ENCODE results near the gene IFNL4. TPM values are rescaled to one million over a fixed set of nuclear protein-coding genes. Genes with fewer than 3 reads are reported as not detected.

Gene IFNL4
- total and polyA plus RNA-seq, 2 donors (not counting 3 experiments of a cell fraction or from before 2014, with no cell fraction given) = not detected

GRCh38 chr19:39247701-39248664 lies 673 bp downstream of the IFNL4 start:
- Histone ChIP-seq H3K27me3 (ENCODE audit: control insufficient read depth in 2 of 2, insufficient read depth in 2 of 2, low read length in 2 of 2) (peaks cover 30 to 38% of the 10 kb centered on the region in 2 experiments), H3K79me2 (ENCODE audit: control insufficient read depth, insufficient read depth, low read length) (no peaks in the 10 kb centered on the region), H3K27ac (ENCODE audit: insufficient read depth, low read depth, low read length) (no peak overlapping the region), H3K4me1 (ENCODE audit: control insufficient read depth, extremely low read depth, insufficient read depth, low read length) (no peaks in the 10 kb centered on the region), H3K4me2 (ENCODE audit: insufficient read depth, low read length) (no peak overlapping the region), H3K4me3 (replicated peaks in 1 of 3; ENCODE audit: insufficient read depth in 1 of 3, low read depth in 1 of 3, low read length in 3 of 3) (no peak overlapping the region), H2AFZ (ENCODE audit: low read depth, low read length) (peak overlapping the region; percentile 62), H4K20me1 (replicated peaks; ENCODE audit: control insufficient read depth, extremely low read depth, insufficient read depth, low read length) (no peaks in the 10 kb centered on the region), H3K9ac (replicated peaks; ENCODE audit: extremely low read depth, insufficient read depth, low read length) (no peak overlapping the region), H3K9me1 (replicated peaks; ENCODE audit: control insufficient read depth, extremely low read depth, insufficient read depth, low read length) (no peaks in the 10 kb centered on the region), H3K36me3 (ENCODE audit: control insufficient read depth in 2 of 2, extremely low read depth in 1 of 2, insufficient read depth in 2 of 2, low read length in 2 of 2) (no peaks in the 10 kb centered on the region), H3K9me3 (replicated peaks; ENCODE audit: control insufficient read depth, insufficient read depth, low read length) (no peaks in the 10 kb centered on the region)
- POLR2A ChIA-PET = no interaction called here
- no TSS peak for BruUV-seq (replicated peaks)
- CTCF ChIA-PET = no interaction called here
- dilution Hi-C loops (cut with MboI; ENCODE audit: extremely low pct_ligation_motif_present, low sequenced_read_pairs) (no loop called here), intact Hi-C loops (cut with micrococcal nuclease) (no loop called here)
- TF ChIP-seq EZH2 (IDR thresholded peaks at IDR 0.05; ENCODE audit: borderline replicate concordance, low read depth, low read length, severe bottlenecking) (peak; percentile 94), CTCF (IDR thresholded peaks at IDR 0.05; ENCODE audit: extremely low read depth in 1 of 2, insufficient read depth in 1 of 2, low read depth in 1 of 2, low read length in 2 of 2) (no peak)
- FAIRE-seq (no peak), DNase-seq (ENCODE audit: low read depth, low spot score) (no peak)

Measured in endothelial cell of umbilical vein (primary cell).